Right atrium auricular region (tissue), 2 donors: ENCODE data around the gene ZPBP. TPM values are rescaled to one million over a fixed set of nuclear protein-coding genes. Genes with fewer than 3 reads are reported as not detected.

Source experiments
- DNase-seq: peaks from one replicate; pipeline ENCODE4 v3.0.0-alpha.2; 2019; ENCODE audit warnings: low spot score
- H3K27ac ChIP-seq, 2 donors: fragments of 200-600 bp; sonication (generic); 1 replicate in 1 of 2; 2 replicates in 1 of 2; pipeline ENCODE4 v1.5.1; 2016 to 2019
- H3K27me3 ChIP-seq, 2 donors: fragments of 200-600 bp; sonication (generic); one replicate each; pipeline versions ENCODE4 v1.5.1 to v1.6.0; 2017 to 2019
- H3K36me3 ChIP-seq: fragments of 200-600 bp; sonication (generic); one replicate; pipeline ENCODE4 v1.5.1; 2016
- H3K4me1 ChIP-seq, 2 donors: fragments of 200-600 bp; sonication (generic); one replicate each; pipeline versions ENCODE4 v1.5.1 to v1.6.0; 2017 to 2019
- H3K4me3 ChIP-seq, 2 donors: fragments of 200-600 bp; sonication (generic); 1 replicate in 1 of 2; 2 replicates in 1 of 2; pipeline ENCODE4 v1.5.1; 2017 to 2019; ENCODE audit warnings: mild to moderate bottlenecking in 1 of 2, moderate library complexity in 1 of 2
- H3K9me3 ChIP-seq, 2 donors: fragments of 200-600 bp; sonication (generic); one replicate each; pipeline ENCODE4 v1.5.1; 2019
- CTCF ChIP-seq, 2 donors: fragments of 200-600 bp; sonication (generic); IDR thresholded peaks; one replicate each; pipeline ENCODE4 v1.5.1; 2019; ENCODE audit warnings: antibody characterized with exemption in 2 of 2
- total RNA-seq, 2 donors: library from RNA; depleted of rRNA; stranded (reverse); fragments of >200 nt; gene quantifications; one replicate each; pipeline ENCODE4 v1.1.0, GENCODE V29; 2016

The ZPBP gene
- total RNA-seq, 2 donors from 2014 or later, result not detected

DNA sequence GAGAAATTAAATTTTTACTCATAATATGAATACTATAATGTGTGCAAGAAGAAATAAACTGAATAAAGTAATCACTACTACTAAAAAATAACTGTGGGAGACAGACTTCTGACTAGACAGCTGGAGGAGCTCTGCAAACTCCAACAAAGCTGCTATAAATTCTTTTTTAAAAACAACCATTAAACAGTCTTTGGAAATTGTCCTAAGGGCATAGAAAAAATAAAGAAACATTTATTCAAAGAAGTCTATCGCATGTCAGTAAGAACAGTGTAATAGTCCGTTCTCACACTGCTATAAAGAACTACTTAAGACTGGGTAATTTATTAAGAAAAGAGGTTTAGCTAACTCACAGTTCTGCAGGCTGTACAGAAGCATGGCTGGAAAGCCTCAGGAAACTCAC, 56.0 kb downstream of the ZPBP start:
- Histone ChIP-seq H3K9me3 (no peaks in the 10 kb centered on the region), H3K27ac (no peak overlapping the region), H3K36me3 (no peaks in the 10 kb centered on the region), H3K4me3 (no peak overlapping the region), H3K27me3 (no peaks in the 10 kb centered on the region), H3K4me1 (no peaks in the 10 kb centered on the region)
- DNase-seq, result no peak
- no peak for TF ChIP-seq CTCF (IDR thresholded peaks at IDR 0.05)

GRCh38 chr7:50022991-50023390, 70.1 kb downstream of the ZPBP start:
- Histone ChIP-seq H3K27me3 (no peaks in the 10 kb centered on the region), H3K4me1 (no peaks in the 10 kb centered on the region), H3K4me3 (no peak overlapping the region), H3K9me3 (no peaks in the 10 kb centered on the region), H3K36me3 (no peaks in the 10 kb centered on the region), H3K27ac (no peak overlapping the region)
- DNase-seq, result no peak
- no peak for TF ChIP-seq CTCF (IDR thresholded peaks at IDR 0.05)

GRCh38 chr7:50022451-50022850, 70.6 kb downstream of the ZPBP start:
- TF ChIP-seq CTCF (IDR thresholded peaks at IDR 0.05), result no peak
- H3K4me3 ChIP-seq, result no peak overlapping the region
- H3K4me1 ChIP-seq, result no peaks in the 10 kb centered on the region
- H3K36me3 ChIP-seq, result no peaks in the 10 kb centered on the region
- no peak overlapping the region for H3K27ac ChIP-seq
- H3K27me3 ChIP-seq, result no peaks in the 10 kb centered on the region
- DNase-seq, result no peak
- H3K9me3 ChIP-seq, result no peaks in the 10 kb centered on the region

GRCh38 chr7:49995681-49996080, 97.4 kb downstream of the ZPBP start:
- no peak for DNase-seq

GRCh38 chr7:49986191-49986590, 106.9 kb downstream of the ZPBP start:
- Histone ChIP-seq H3K27me3 (no peaks in the 10 kb centered on the region), H3K27ac (no peak overlapping the region), H3K36me3 (no peaks in the 10 kb centered on the region), H3K9me3 (peaks cover 4 to 20% of the 10 kb centered on the region in 2 donors), H3K4me1 (no peaks in the 10 kb centered on the region), H3K4me3 (no peak overlapping the region)
- no peak for DNase-seq
- TF ChIP-seq CTCF (IDR thresholded peaks at IDR 0.05), result no peak

More at GRCh38 chr7:49995681-49996080, 97.4 kb downstream of the ZPBP start:
- H3K36me3 ChIP-seq, result no peaks in the 10 kb centered on the region
- H3K4me1 ChIP-seq, result no peaks in the 10 kb centered on the region
- no peaks in the 10 kb centered on the region for H3K27me3 ChIP-seq
- H3K4me3 ChIP-seq, result no peak overlapping the region
- TF ChIP-seq CTCF (IDR thresholded peaks at IDR 0.05), result no peak
- H3K9me3 ChIP-seq, result no peaks in the 10 kb centered on the region
- no peak overlapping the region for H3K27ac ChIP-seq

- Histone ChIP-seq H3K9me3 (no peaks in the 10 kb centered on the region), H3K4me3 (no peak overlapping the region), H3K4me1 (no peaks in the 10 kb centered on the region), H3K27me3 (no peaks in the 10 kb centered on the region), H3K36me3 (no peaks in the 10 kb centered on the region), H3K27ac (no peak overlapping the region)
- no peak for TF ChIP-seq CTCF (IDR thresholded peaks at IDR 0.05)
- no peak for DNase-seq
Measured at GRCh38 chr7:49980465-49980864, 112.6 kb downstream of the ZPBP start.
